MCF 10A (cell line): Measurements from ENCODE around the gene CALD1. TPM values are rescaled to one million over a fixed set of nuclear protein-coding genes. Genes with fewer than 3 reads are reported as not detected.

Source experiments
- BruUV-seq: library from RNA; stranded (reverse); fragments of 400-500 nt; replicated peaks from 2 replicates; lab custom pipeline; 2021; lab: Mats Ljungman, UMichigan
- CTCF ChIA-PET: fragments of 300-600 bp; sonication (Branson Sonifier 250); formaldehyde crosslinking; extraction: SDS; loops from one replicate; lab custom pipeline; 2021; ENCODE audit warnings: antibody characterized with exemption, inconsistent platforms; lab: Yijun Ruan, JAX
- POLR2A ChIA-PET: fragments of 300-600, 350-650 bp; sonication (Branson Sonifier 250); formaldehyde crosslinking; extraction: SDS; loops from one replicate; lab custom pipeline; 2020; ENCODE audit warnings: antibody characterized with exemption, inconsistent platforms; lab: Yijun Ruan, JAX
- DNase-seq: peaks from one replicate; pipeline ENCODE4 v3.0.0-alpha.2; 2018; ENCODE audit not compliant: unreplicated experiment
- H3K27ac Mint-ChIP-seq: one replicate; pipeline ENCODE4 v1.8.0; 2022; ENCODE audit warnings: mild to moderate bottlenecking, low read depth, mixed read lengths; ENCODE audit not compliant: unreplicated experiment
- H3K27me3 Mint-ChIP-seq: one replicate; pipeline ENCODE4 v1.8.0; 2022; ENCODE audit warnings: mixed read lengths; ENCODE audit not compliant: insufficient read depth, unreplicated experiment
- H3K36me3 Mint-ChIP-seq: one replicate; pipeline ENCODE4 v1.8.0; 2022; ENCODE audit warnings: mild to moderate bottlenecking, moderate library complexity, mixed read lengths; ENCODE audit not compliant: insufficient read depth, unreplicated experiment
- H3K4me1 Mint-ChIP-seq: one replicate; pipeline ENCODE4 v1.8.0; 2022; ENCODE audit warnings: mixed read lengths; ENCODE audit not compliant: insufficient read depth, unreplicated experiment
- H3K4me3 Mint-ChIP-seq: one replicate; pipeline ENCODE4 v1.8.0; 2022; ENCODE audit warnings: mild to moderate bottlenecking, moderate library complexity, mixed read lengths; ENCODE audit not compliant: unreplicated experiment
- H3K9me3 Mint-ChIP-seq: one replicate; pipeline ENCODE4 v1.8.0; 2022; ENCODE audit warnings: mixed read lengths; ENCODE audit not compliant: unreplicated experiment
- intact Hi-C: fragments of 100-400 bp; cut with micrococcal nuclease; formaldehyde crosslinking; loops from 2 replicates; pipeline ENCODE4 v1.14.1; 2022
- total RNA-seq: library from RNA; stranded (reverse); gene quantifications from 2 replicates; pipeline ENCODE4 v1.2.3, GENCODE V29; 2022
- TF ChIP-seq, protein P1 (sequence below): fragments of 200-600 bp; IDR thresholded peaks from one replicate; pipeline ENCODE4 v1.8.0; 2022; ENCODE audit warnings: antibody characterized with exemption, mild to moderate bottlenecking; ENCODE audit not compliant: unreplicated experiment

CALD1 gene
- total RNA-seq, 1 experiment from 2014 or later: 183 TPM

DNA sequence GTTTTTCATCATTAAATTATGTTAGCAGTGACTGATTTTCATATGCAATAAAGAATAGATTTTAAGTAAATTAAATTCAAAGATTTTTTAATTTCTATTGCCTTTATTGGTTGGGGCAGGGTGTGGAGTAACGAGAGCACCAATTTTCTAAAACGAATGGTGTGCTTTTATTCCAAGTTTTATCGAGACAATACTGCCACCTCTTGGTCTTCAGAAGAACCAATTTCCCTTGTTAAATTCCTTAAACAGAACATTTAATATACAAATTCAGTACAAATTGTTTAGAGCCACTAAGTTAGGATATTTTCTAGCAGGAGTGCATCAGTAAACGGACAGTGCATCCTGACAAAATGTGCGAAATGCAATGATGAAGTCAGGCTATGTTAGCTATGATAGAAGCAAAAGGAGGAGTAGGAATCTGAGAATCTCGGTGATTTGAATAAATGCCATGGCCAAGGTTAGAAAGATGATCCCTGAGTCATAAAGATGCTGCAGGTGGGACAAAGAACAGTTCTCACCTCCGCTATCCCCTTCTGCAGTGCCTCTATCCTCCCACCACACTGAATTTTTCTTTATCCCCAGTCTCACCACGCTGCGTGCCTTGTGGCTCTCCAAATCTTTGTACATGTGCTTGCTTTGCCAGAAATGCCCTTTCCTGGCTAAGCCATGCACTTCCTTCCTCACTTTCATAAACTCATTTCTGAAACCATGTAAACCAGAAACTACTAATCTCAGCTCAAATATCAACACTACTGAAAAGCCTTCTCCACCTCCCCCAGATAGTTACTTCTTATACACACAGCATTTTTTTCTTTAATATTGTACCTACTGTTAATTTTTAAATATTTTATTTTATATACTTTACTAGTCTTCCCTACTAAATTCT is 175.0 kb downstream of the CALD1 start:
- ChIA-PET POLR2A (interaction anchor here (0.8 to 1.4 kb wide), 5 partner anchors 12 to 264 kb away, joined by 3 to 5 read pairs (median 5); partner anchors contain the start of gene CYREN), CTCF (interaction anchor here (0.6 to 5.4 kb wide), 20 partner anchors 9 to 447 kb away, joined by 3 to 62 read pairs (median 4); partner anchors contain the start of gene CYREN)
- no peaks in the 10 kb centered on the region for H3K9me3 Mint-ChIP-seq
- no peaks in the 10 kb centered on the region for H3K4me1 Mint-ChIP-seq
- peak; percentile 46 for DNase-seq
- no peaks in the 10 kb centered on the region for H3K27me3 Mint-ChIP-seq
- intact Hi-C loops: loop anchor here (1.0 to 5.0 kb wide), 3 partner anchors 218 to 321 kb away; partner anchors contain the start of gene CYREN
- H3K27ac Mint-ChIP-seq: peak overlapping the region; percentile 43
- no peak overlapping the region for H3K4me3 Mint-ChIP-seq
- TF ChIP-seq, protein P1, sequence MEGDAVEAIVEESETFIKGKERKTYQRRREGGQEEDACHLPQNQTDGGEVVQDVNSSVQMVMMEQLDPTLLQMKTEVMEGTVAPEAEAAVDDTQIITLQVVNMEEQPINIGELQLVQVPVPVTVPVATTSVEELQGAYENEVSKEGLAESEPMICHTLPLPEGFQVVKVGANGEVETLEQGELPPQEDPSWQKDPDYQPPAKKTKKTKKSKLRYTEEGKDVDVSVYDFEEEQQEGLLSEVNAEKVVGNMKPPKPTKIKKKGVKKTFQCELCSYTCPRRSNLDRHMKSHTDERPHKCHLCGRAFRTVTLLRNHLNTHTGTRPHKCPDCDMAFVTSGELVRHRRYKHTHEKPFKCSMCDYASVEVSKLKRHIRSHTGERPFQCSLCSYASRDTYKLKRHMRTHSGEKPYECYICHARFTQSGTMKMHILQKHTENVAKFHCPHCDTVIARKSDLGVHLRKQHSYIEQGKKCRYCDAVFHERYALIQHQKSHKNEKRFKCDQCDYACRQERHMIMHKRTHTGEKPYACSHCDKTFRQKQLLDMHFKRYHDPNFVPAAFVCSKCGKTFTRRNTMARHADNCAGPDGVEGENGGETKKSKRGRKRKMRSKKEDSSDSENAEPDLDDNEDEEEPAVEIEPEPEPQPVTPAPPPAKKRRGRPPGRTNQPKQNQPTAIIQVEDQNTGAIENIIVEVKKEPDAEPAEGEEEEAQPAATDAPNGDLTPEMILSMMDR: peak; percentile 58
- H3K36me3 Mint-ChIP-seq: peaks cover 92% of the 10 kb centered on the region
- no TSS peak for BruUV-seq

DNA sequence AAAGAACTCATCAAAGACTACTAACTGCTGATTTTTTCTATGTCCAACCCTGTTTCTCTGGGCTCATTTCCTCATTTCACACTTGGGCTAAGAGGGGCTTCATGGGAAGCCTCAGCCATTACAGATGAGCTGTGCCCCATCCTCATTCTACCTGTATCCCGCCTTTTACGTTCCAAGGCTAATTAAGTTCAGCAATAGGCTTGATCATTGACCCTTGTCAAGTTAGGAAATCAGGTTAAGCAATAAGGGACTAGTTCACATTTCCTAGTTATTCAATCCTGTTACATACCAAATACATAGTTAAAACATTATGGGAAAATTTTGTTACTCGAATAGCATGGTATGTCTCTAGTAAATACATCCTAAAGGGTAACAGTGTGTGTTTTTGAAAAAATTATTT is 177.6 kb downstream of the CALD1 start:
- TF ChIP-seq, protein P1: no peak
- no peaks in the 10 kb centered on the region for H3K4me1 Mint-ChIP-seq
- BruUV-seq: no TSS peak
- H3K9me3 Mint-ChIP-seq: no peaks in the 10 kb centered on the region
- POLR2A ChIA-PET: interaction anchor here (0.6 kb wide), 1 partner anchor 695 kb away, joined by 3 read pairs; no protein-coding TSS in a partner anchor
- CTCF ChIA-PET: interaction anchor here (0.6 to 2.2 kb wide), 2 partner anchors 11 to 267 kb away, joined by 3 to 10 read pairs; no protein-coding TSS in a partner anchor
- intact Hi-C loops: no loop called here
- peaks cover 92% of the 10 kb centered on the region for H3K36me3 Mint-ChIP-seq
- H3K27ac Mint-ChIP-seq: no peak overlapping the region
- no peak for DNase-seq
- no peak overlapping the region for H3K4me3 Mint-ChIP-seq
- no peaks in the 10 kb centered on the region for H3K27me3 Mint-ChIP-seq

DNA sequence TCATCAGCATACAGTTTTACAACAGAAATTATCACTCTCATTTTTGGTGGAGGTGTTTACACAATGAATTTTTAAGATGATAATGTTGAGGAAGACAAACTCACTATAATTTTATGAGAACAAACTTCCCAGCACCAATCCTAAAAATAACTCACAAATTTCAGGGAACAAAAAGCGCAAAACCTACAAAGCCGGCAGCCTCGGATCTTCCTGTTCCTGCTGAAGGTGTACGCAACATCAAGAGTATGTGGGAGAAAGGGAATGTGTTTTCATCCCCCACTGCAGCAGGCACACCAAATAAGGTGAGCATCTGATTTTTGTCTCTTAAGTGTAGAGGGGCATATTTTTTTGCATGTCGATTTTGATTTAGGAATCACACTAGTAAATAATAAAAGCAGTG is 180.4 kb downstream of the CALD1 start:
- TF ChIP-seq, protein P1: no peak
- no peaks in the 10 kb centered on the region for H3K4me1 Mint-ChIP-seq
- BruUV-seq: no TSS peak
- no peaks in the 10 kb centered on the region for H3K27me3 Mint-ChIP-seq
- ChIA-PET CTCF (interaction anchor here (0.6 to 2.7 kb wide), 3 partner anchors 269 to 376 kb away, joined by 3 to 17 read pairs (median 4); no protein-coding TSS in a partner anchor), POLR2A (no interaction called here)
- DNase-seq: no peak
- H3K4me3 Mint-ChIP-seq: no peak overlapping the region
- H3K36me3 Mint-ChIP-seq: peaks cover 94% of the 10 kb centered on the region
- H3K27ac Mint-ChIP-seq: no peak overlapping the region
- intact Hi-C loops: no loop called here
- H3K9me3 Mint-ChIP-seq: no peaks in the 10 kb centered on the region

DNA sequence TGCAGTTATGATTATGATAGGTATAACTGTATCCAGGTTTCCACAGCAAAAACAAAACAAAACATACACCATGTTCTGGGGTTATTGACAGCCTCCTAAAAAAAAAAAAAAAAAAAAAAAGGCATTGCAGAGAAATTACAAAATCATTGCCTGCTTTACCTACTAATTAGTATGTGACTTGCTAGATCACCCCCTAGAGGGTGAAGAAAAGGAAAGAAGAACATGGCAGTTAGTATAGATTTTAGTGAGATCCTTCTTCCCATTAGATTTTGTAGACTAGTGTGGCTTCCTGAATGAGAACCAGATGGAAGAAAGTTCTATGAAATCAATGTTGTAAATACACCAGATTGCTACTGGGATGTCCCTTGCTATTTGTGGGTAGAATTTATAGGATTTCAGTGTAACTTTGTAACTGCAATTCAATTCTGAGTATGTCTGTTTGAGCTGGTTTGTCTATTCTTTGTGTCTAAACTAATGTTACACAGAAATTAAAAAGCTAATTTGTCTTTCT is 182.9 kb downstream of the CALD1 start:
- Mint-ChIP-seq H3K36me3 (peaks cover 98% of the 10 kb centered on the region), H3K27ac (no peak overlapping the region), H3K4me3 (no peak overlapping the region), H3K4me1 (no peaks in the 10 kb centered on the region), H3K27me3 (no peaks in the 10 kb centered on the region), H3K9me3 (no peaks in the 10 kb centered on the region)
- ChIA-PET POLR2A (interaction anchor here (0.7 kb wide), 1 partner anchor 165 kb away, joined by 3 read pairs; no protein-coding TSS in a partner anchor), CTCF (interaction anchor here (0.8 to 1.3 kb wide), 2 partner anchors 9 to 84 kb away, joined by 3 to 4 read pairs; no protein-coding TSS in a partner anchor)
- intact Hi-C loops: no loop called here
- TF ChIP-seq, protein P1: no peak
- no TSS peak for BruUV-seq
- DNase-seq: no peak
